ENCODE results near the gene GLTPD2. TPM values are rescaled to one million over a fixed set of nuclear protein-coding genes. Genes with fewer than 3 reads are reported as not detected.

Gene GLTPD2
- total RNA-seq, 3 donors from 2014 or later: not detected

- Histone ChIP-seq H3K27me3 (no peaks in the 10 kb centered on the region), H3K4me1 (peaks cover 0 to 7% of the 10 kb centered on the region in 2 donors), H3K27ac (peak overlapping the region; percentile 79 to 88), H3K9me3 (no peaks in the 10 kb centered on the region), H3K4me3 (peak overlapping the region; percentile 78 to 87 (median 86)), H3K36me3 (no peaks in the 10 kb centered on the region)
- TF ChIP-seq CTCF (IDR thresholded peaks at IDR 0.05) (no peak), POLR2AphosphoS5 (IDR thresholded peaks at IDR 0.05) (no peak), POLR2A (IDR thresholded peaks at IDR 0.05) (no peak)
- no peak for DNase-seq (ENCODE audit: low spot score in 2 of 2)
- intact Hi-C loops (cut with DNase I; ENCODE audit: low total_unique reads): no loop called here
Measured at GRCh38 chr17:4796552-4796920, 7.8 kb downstream of the GLTPD2 start.

- no peak overlapping the region for H3K4me3 ChIP-seq
- TF ChIP-seq POLR2AphosphoS5 (IDR thresholded peaks at IDR 0.05): no peak
- no peak for TF ChIP-seq CTCF (IDR thresholded peaks at IDR 0.05)
- TF ChIP-seq POLR2A (IDR thresholded peaks at IDR 0.05): no peak
- H3K27ac ChIP-seq: no peak overlapping the region
- no peaks in the 10 kb centered on the region for H3K9me3 ChIP-seq
- no peak for DNase-seq (ENCODE audit: low spot score in 2 of 2)
- H3K4me1 ChIP-seq: peaks cover 0 to 7% of the 10 kb centered on the region in 2 donors
- no peaks in the 10 kb centered on the region for H3K27me3 ChIP-seq
- no peaks in the 10 kb centered on the region for H3K36me3 ChIP-seq
- intact Hi-C loops (cut with DNase I; ENCODE audit: low total_unique reads): no loop called here
Measured at GRCh38 chr17:4800462-4801196, 11.9 kb downstream of the GLTPD2 start.

GRCh38 chr17:4802228-4802627, 13.5 kb downstream of the GLTPD2 start, which contains the start of gene C17orf114:
TSS of gene C17orf114 (minus strand) at chr17:4802328.
- intact Hi-C loops (cut with DNase I; ENCODE audit: low total_unique reads): no loop called here
- no peaks in the 10 kb centered on the region for H3K36me3 ChIP-seq
- no peak for TF ChIP-seq POLR2AphosphoS5 (IDR thresholded peaks at IDR 0.05)
- TF ChIP-seq POLR2A (IDR thresholded peaks at IDR 0.05): no peak
- TF ChIP-seq CTCF (IDR thresholded peaks at IDR 0.05): no peak
- H3K27ac ChIP-seq: no peak within 1 kb of the TSS
- no peaks in the 10 kb centered on the region for H3K9me3 ChIP-seq
- no peak for DNase-seq (ENCODE audit: low spot score in 2 of 2)
- H3K4me1 ChIP-seq: no peaks in the 10 kb centered on the region
- no peaks in the 10 kb centered on the region for H3K27me3 ChIP-seq
- H3K4me3 ChIP-seq: no peak within 1 kb of the TSS

- peak overlapping the region; percentile 72 to 80 for H3K27ac ChIP-seq
- TF ChIP-seq CTCF (IDR thresholded peaks at IDR 0.05) (no peak), POLR2AphosphoS5 (IDR thresholded peaks at IDR 0.05) (no peak), POLR2A (IDR thresholded peaks at IDR 0.05) (no peak)
- intact Hi-C loops (cut with DNase I; ENCODE audit: low total_unique reads): no loop called here
- H3K4me1 ChIP-seq: peaks cover 4 to 9% of the 10 kb centered on the region in 2 donors
- no peaks in the 10 kb centered on the region for H3K27me3 ChIP-seq
- peak overlapping the region; percentile 78 to 88 (median 87) for H3K4me3 ChIP-seq
- H3K36me3 ChIP-seq: no peaks in the 10 kb centered on the region
- no peak for DNase-seq (ENCODE audit: low spot score in 2 of 2)
- H3K9me3 ChIP-seq: no peaks in the 10 kb centered on the region
Measured at GRCh38 chr17:4806456-4806776, 17.7 kb downstream of the GLTPD2 start.

GRCh38 chr17:4806777-4807604, 18.2 kb downstream of the GLTPD2 start, which contains the start of gene PLD2:
TSS of gene PLD2 (plus strand) at chr17:4807152. CDS start at chr17:4807773, 621 bp downstream.
- no peaks in the 10 kb centered on the region for H3K36me3 ChIP-seq
- no peaks in the 10 kb centered on the region for H3K27me3 ChIP-seq
- H3K27ac ChIP-seq: peak within 1 kb of the TSS; percentile 72 to 80
- H3K9me3 ChIP-seq: no peaks in the 10 kb centered on the region
- peaks cover 4 to 9% of the 10 kb centered on the region in 2 donors for H3K4me1 ChIP-seq
- intact Hi-C loops (cut with DNase I; ENCODE audit: low total_unique reads): no loop called here
- TF ChIP-seq POLR2AphosphoS5 (IDR thresholded peaks at IDR 0.05): no peak
- no peak for TF ChIP-seq CTCF (IDR thresholded peaks at IDR 0.05)
- TF ChIP-seq POLR2A (IDR thresholded peaks at IDR 0.05): no peak
- DNase-seq (ENCODE audit: low spot score in 2 of 2): peak; percentile 76 to 79
- H3K4me3 ChIP-seq: peak within 1 kb of the TSS; percentile 78 to 88 (median 87)
